KBM-7 (cell line): ENCODE measurements around the gene EPAS1.

ENCODE experiments used
- DNase-seq: peaks from one replicate; pipeline ENCODE4 v3.0.0-alpha.2; 2015
- in situ Hi-C: fragments of 300-500 bp; cut with MboI; formaldehyde crosslinking; loops from 2 replicates; pipeline ENCODE4 v1.14.3; 2020; ENCODE audit warnings: low sequenced_read_pairs, low pct_unique_long_range_greater_than_20kb, mixed read lengths

EPAS1 gene

GRCh38 chr2:46375566-46376125 lies 78.4 kb downstream of the EPAS1 start:
- in situ Hi-C loops, result no loop called here
- DNase-seq, result no peak

- no peak for DNase-seq
- in situ Hi-C loops, result no loop called here
Measured at GRCh38 chr2:46376586-46376985, 79.4 kb downstream of the EPAS1 start.

- no peak for DNase-seq
- in situ Hi-C loops, result no loop called here
Measured at GRCh38 chr2:46377101-46377581, 79.9 kb downstream of the EPAS1 start.

- no peak for DNase-seq
- in situ Hi-C loops, result no loop called here
Measured at GRCh38 chr2:46377666-46378560, 80.7 kb downstream of the EPAS1 start.

- in situ Hi-C loops, result no loop called here
Measured at GRCh38 chr2:46378616-46379015, 81.4 kb downstream of the EPAS1 start.

GRCh38 chr2:46379213-46380037 lies 82.2 kb downstream of the EPAS1 start:
- in situ Hi-C loops, result no loop called here
- DNase-seq, result no peak

More at GRCh38 chr2:46378616-46379015, 81.4 kb downstream of the EPAS1 start:
- DNase-seq, result no peak

- in situ Hi-C loops, result no loop called here
Measured at GRCh38 chr2:46380038-46380940, 83.1 kb downstream of the EPAS1 start.

GRCh38 chr2:46381263-46381849 lies 84.1 kb downstream of the EPAS1 start:
- in situ Hi-C loops, result no loop called here

More at GRCh38 chr2:46380038-46380940, 83.1 kb downstream of the EPAS1 start:
- no peak for DNase-seq

GRCh38 chr2:46381871-46382270 lies 84.7 kb downstream of the EPAS1 start:
- in situ Hi-C loops, result no loop called here
- DNase-seq, result no peak

More at GRCh38 chr2:46381263-46381849, 84.1 kb downstream of the EPAS1 start:
- no peak for DNase-seq

GRCh38 chr2:46382331-46383112 lies 85.3 kb downstream of the EPAS1 start:
- in situ Hi-C loops, result no loop called here

GRCh38 chr2:46383113-46383395 lies 85.8 kb downstream of the EPAS1 start:
- DNase-seq, result no peak
- in situ Hi-C loops, result no loop called here

More at GRCh38 chr2:46382331-46383112, 85.3 kb downstream of the EPAS1 start:
- DNase-seq, result no peak

GRCh38 chr2:46383784-46384456 lies 86.7 kb downstream of the EPAS1 start:
- no peak for DNase-seq
- in situ Hi-C loops, result no loop called here

- DNase-seq, result no peak
- in situ Hi-C loops, result no loop called here
Measured at GRCh38 chr2:46384457-46384815, 87.2 kb downstream of the EPAS1 start.

- DNase-seq, result no peak
- in situ Hi-C loops, result no loop called here
Measured at GRCh38 chr2:46385786-46386577, 88.8 kb downstream of the EPAS1 start.

- in situ Hi-C loops, result no loop called here
- no peak for DNase-seq
Measured at GRCh38 chr2:46386763-46387162, 89.6 kb downstream of the EPAS1 start.

GRCh38 chr2:46387292-46387691 lies 90.1 kb downstream of the EPAS1 start:
- DNase-seq, result no peak
- in situ Hi-C loops, result no loop called here
